HL-60 (cell line): Measurements from ENCODE around the gene PARP1.
"Not testable (repeated sequence)": the region's sequence is repeated elsewhere in the genome, so short reads cannot be mapped to it uniquely, and the experiment has no call there.

Experiments used
- DNase-seq, 2 experiments: peaks; one replicate each; pipeline ENCODE4 v3.0.0-alpha.2; 2010 to 2020; ENCODE audit warnings: low read depth in 1 of 2, low spot score in 1 of 2
- H3K27ac ChIP-seq: fragments of 250-450 bp; sonication (Bioruptor Pico); replicated peaks from 2 replicates; pipeline ENCODE4 v1.5.1; 2020; ENCODE audit warnings: mild to moderate bottlenecking, moderate library complexity
- H3K27me3 ChIP-seq: fragments of 250-450 bp; sonication (Bioruptor Pico); 2 replicates; pipeline ENCODE4 v1.5.1; 2021; ENCODE audit warnings: mild to moderate bottlenecking, moderate library complexity; ENCODE audit not compliant: insufficient read depth, poor library complexity, severe bottlenecking
- H3K4me3 ChIP-seq: replicated peaks from 2 replicates; pipeline ENCODE4 v1.5.1; 2011; ENCODE audit warnings: mild to moderate bottlenecking, control low read depth, low read length; ENCODE audit not compliant: insufficient read depth
- GABPA ChIP-seq: IDR thresholded peaks from 2 replicates; pipeline ENCODE4 v1.6.1; 2012; ENCODE audit warnings: low read depth
- POLR2AphosphoS5 ChIP-seq: IDR thresholded peaks from 2 replicates; pipeline ENCODE4 v1.6.1; 2012; ENCODE audit warnings: low read depth
- SPI1 ChIP-seq: IDR thresholded peaks from 2 replicates; pipeline ENCODE4 v1.6.1; 2012; ENCODE audit warnings: low read depth, mild to moderate bottlenecking, borderline replicate concordance
- TF ChIP-seq, protein P1 (sequence below): IDR thresholded peaks from 2 replicates; pipeline ENCODE4 v1.6.1; 2012; ENCODE audit warnings: low read depth; ENCODE audit not compliant: insufficient replicate concordance
- TF ChIP-seq, protein P2 (sequence below): IDR thresholded peaks from one replicate; pipeline ENCODE4 v1.5.1; 2011; ENCODE audit warnings: low read length, control low read depth, inconsistent platforms; ENCODE audit not compliant: insufficient read depth

The PARP1 gene

DNA sequence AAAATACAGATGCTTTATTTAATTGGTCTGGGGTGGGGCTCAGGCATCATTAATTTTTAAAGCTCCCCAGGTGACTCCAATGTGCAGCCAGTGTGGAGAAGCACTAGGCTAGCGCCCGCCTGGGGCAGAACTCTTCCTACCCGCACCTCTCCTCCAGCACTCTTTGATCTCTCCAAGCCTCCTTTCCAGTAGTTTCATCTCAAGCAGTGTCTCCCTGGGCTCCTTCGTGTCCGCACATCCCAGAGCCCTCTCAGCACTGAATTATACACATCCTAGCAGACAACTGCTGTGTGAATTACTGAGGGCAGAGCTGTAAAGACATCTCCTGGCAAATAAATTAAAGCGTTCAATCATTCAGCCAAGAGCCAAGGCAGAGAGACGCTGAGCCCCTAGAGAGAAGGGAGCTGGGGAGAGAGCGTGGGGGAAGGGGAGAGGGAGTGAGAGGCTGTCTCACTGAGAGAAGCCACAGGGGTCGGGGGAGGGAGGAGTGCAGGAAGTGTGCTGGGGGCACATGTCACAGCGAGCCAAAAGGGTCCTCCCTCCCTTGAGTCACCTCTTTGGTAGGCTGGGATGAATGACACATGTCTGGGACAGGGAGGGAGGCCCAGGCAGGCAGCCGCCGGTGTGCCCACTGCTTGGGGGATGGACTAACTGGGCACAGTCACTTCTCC is 21.0 kb upstream of the PARP1 start:
- Histone ChIP-seq H3K27me3 (no peaks in the 10 kb centered on the region), H3K27ac (no peak overlapping the region), H3K4me3 (no peak overlapping the region)
- TF ChIP-seq POLR2AphosphoS5 (no peak), SPI1 (no peak), GABPA (no peak)
- TF ChIP-seq, protein P1, sequence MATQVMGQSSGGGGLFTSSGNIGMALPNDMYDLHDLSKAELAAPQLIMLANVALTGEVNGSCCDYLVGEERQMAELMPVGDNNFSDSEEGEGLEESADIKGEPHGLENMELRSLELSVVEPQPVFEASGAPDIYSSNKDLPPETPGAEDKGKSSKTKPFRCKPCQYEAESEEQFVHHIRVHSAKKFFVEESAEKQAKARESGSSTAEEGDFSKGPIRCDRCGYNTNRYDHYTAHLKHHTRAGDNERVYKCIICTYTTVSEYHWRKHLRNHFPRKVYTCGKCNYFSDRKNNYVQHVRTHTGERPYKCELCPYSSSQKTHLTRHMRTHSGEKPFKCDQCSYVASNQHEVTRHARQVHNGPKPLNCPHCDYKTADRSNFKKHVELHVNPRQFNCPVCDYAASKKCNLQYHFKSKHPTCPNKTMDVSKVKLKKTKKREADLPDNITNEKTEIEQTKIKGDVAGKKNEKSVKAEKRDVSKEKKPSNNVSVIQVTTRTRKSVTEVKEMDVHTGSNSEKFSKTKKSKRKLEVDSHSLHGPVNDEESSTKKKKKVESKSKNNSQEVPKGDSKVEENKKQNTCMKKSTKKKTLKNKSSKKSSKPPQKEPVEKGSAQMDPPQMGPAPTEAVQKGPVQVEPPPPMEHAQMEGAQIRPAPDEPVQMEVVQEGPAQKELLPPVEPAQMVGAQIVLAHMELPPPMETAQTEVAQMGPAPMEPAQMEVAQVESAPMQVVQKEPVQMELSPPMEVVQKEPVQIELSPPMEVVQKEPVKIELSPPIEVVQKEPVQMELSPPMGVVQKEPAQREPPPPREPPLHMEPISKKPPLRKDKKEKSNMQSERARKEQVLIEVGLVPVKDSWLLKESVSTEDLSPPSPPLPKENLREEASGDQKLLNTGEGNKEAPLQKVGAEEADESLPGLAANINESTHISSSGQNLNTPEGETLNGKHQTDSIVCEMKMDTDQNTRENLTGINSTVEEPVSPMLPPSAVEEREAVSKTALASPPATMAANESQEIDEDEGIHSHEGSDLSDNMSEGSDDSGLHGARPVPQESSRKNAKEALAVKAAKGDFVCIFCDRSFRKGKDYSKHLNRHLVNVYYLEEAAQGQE: no peak
- TF ChIP-seq, protein P2, sequence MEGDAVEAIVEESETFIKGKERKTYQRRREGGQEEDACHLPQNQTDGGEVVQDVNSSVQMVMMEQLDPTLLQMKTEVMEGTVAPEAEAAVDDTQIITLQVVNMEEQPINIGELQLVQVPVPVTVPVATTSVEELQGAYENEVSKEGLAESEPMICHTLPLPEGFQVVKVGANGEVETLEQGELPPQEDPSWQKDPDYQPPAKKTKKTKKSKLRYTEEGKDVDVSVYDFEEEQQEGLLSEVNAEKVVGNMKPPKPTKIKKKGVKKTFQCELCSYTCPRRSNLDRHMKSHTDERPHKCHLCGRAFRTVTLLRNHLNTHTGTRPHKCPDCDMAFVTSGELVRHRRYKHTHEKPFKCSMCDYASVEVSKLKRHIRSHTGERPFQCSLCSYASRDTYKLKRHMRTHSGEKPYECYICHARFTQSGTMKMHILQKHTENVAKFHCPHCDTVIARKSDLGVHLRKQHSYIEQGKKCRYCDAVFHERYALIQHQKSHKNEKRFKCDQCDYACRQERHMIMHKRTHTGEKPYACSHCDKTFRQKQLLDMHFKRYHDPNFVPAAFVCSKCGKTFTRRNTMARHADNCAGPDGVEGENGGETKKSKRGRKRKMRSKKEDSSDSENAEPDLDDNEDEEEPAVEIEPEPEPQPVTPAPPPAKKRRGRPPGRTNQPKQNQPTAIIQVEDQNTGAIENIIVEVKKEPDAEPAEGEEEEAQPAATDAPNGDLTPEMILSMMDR: no peak
- DNase-seq: no peak

DNA sequence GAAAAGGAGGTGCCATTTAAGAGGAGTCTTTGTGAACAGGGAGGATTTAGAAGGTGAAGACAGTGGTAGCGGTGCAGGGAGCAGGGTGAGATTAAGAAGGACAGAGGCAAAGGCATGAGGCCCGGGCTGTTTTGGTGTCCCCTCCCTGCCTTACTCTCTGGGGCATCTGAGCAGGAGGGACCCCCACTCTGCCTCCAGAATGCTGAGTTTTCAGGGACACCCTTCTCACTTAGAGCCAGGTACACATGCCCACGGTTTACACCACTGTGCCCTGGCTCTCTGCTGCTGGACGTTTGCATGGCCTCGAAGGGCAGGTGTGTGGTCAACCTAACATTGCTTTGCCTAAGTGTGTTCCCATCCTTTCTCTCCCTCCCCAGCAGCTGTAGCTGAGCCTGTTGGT is 20.5 kb upstream of the PARP1 start:
- DNase-seq: no peak
- H3K27ac ChIP-seq: no peak overlapping the region
- H3K27me3 ChIP-seq: no peaks in the 10 kb centered on the region
- no peak for TF ChIP-seq GABPA
- TF ChIP-seq, protein P2: no peak
- TF ChIP-seq POLR2AphosphoS5: no peak
- TF ChIP-seq, protein P1: no peak
- no peak for TF ChIP-seq SPI1
- H3K4me3 ChIP-seq: no peak overlapping the region

DNA sequence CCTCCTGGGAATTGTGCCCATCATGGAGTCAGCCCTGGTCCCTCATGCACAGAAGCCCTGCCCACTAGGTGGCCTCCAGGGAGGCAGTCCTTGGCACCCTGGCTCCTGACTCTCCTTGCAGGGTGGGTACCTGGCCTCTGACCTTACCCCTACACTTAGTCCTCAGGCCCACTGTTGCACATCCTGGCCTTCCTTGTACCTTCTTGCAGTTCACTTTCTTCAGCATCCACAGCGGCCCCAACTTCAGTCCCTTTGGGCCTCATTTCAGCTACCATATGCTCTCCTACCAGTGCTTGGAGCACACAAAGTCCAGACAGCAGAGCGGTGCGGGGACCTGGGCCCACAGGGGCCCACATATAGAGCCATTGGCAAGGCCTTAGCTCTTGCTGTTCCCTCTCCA is 19.2 kb upstream of the PARP1 start:
- H3K27me3 ChIP-seq: no peaks in the 10 kb centered on the region
- DNase-seq: no peak
- no peak overlapping the region for H3K4me3 ChIP-seq
- no peak overlapping the region for H3K27ac ChIP-seq
- TF ChIP-seq POLR2AphosphoS5: no peak
- TF ChIP-seq, protein P2: no peak
- TF ChIP-seq, protein P1: no peak
- no peak for TF ChIP-seq SPI1
- no peak for TF ChIP-seq GABPA

DNA sequence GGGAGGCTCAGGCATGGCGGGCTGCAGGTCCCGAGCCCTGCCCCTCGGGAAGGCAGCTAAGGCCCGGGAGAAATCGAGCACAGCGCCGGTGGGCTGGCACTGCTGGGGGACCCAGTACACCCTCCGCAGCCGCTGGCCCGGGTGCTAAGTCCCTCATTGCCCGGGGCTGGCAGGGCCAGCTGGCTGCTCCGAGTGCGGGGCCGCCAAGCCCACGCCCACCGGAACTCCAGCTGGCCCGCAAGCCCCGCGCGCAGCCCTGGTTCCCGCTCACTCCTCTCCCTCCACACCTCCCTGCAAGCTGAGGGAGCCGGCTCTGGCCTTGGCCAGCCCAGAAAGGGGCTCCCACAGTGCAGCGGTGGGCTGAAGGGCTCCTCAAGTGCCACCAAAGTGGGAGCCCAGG is 18.5 kb upstream of the PARP1 start:
- not testable (repeated sequence) for H3K27me3 ChIP-seq, H3K4me3 ChIP-seq, DNase-seq, H3K27ac ChIP-seq
